CD14-positive monocyte (primary cell): ENCODE measurements around the gene KCNA10. TPM values are rescaled to one million over a fixed set of nuclear protein-coding genes. Genes with fewer than 3 reads are reported as not detected.

ENCODE experiments used
- DNase-seq, 3 donors: peaks; one replicate each; pipeline ENCODE4 v3.0.0-alpha.2; 2011 to 2022
- H2AFZ ChIP-seq: 2 replicates; pipeline ENCODE4 v1.6.0; 2012; ENCODE audit warnings: mild to moderate bottlenecking, low read depth, low read length, inconsistent platforms; ENCODE audit not compliant: insufficient read depth, poor library complexity, severe bottlenecking
- H3K27ac ChIP-seq, 2 donors: 1 replicate in 1 of 2; 2 replicates in 1 of 2; pipeline ENCODE4 v1.5.1; 2012 to 2013; ENCODE audit warnings: low read length in 2 of 2, control low read depth in 1 of 2, inconsistent platforms in 1 of 2, low read depth in 1 of 2, mild to moderate bottlenecking in 1 of 2
- H3K27me3 ChIP-seq, 2 donors: one replicate each; pipeline versions ENCODE4 v1.6.0 to v1.6.1; 2011 to 2013; ENCODE audit warnings: low read length in 2 of 2; ENCODE audit not compliant: control insufficient read depth in 2 of 2, insufficient read depth in 2 of 2
- H3K36me3 ChIP-seq, 2 donors: replicated peaks in 1 of 2; 1 replicate in 1 of 2; 2 replicates in 1 of 2; pipeline versions ENCODE4 v1.5.1 to v1.6.1; 2012 to 2013; ENCODE audit warnings: low read length in 2 of 2, control low read depth in 1 of 2, inconsistent platforms in 1 of 2, mild to moderate bottlenecking in 1 of 2; ENCODE audit not compliant: insufficient read depth in 2 of 2, control insufficient read depth in 1 of 2
- H3K4me1 ChIP-seq, 2 donors: 1 replicate in 1 of 2; 2 replicates in 1 of 2; pipeline versions ENCODE4 v1.5.1 to v1.6.1; 2012 to 2013; ENCODE audit warnings: low read length in 2 of 2, control low read depth in 1 of 2, inconsistent platforms in 1 of 2, mild to moderate bottlenecking in 1 of 2, moderate library complexity in 1 of 2; ENCODE audit not compliant: insufficient read depth in 2 of 2, control insufficient read depth in 1 of 2
- H3K4me2 ChIP-seq: replicated peaks from 2 replicates; pipeline ENCODE3; 2012; ENCODE audit warnings: low read length, moderate library complexity, mild to moderate bottlenecking; ENCODE audit not compliant: poor library complexity, severe bottlenecking; ENCODE audit errors: extremely low read depth
- H3K4me3 ChIP-seq, 3 experiments: fragments of 200-600 bp in 1 of 3; sonication (generic) in 1 of 3; replicated peaks in 1 of 3; 1 replicate in 2 of 3; 2 replicates in 1 of 3; pipeline ENCODE4 v1.5.1; 2011 to 2013; ENCODE audit warnings: low read length in 3 of 3, mild to moderate bottlenecking in 3 of 3, control low read depth in 2 of 3, low read depth in 2 of 3, inconsistent platforms in 1 of 3, moderate library complexity in 1 of 3
- H3K79me2 ChIP-seq: 2 replicates; pipeline ENCODE4 v1.6.0; 2012; ENCODE audit warnings: mild to moderate bottlenecking, control low read depth, inconsistent platforms, low read length, moderate library complexity; ENCODE audit not compliant: insufficient read depth
- H3K9ac ChIP-seq: 2 replicates; pipeline ENCODE4 v1.6.0; 2017; ENCODE audit warnings: low read length, mild to moderate bottlenecking; ENCODE audit not compliant: insufficient read depth, poor library complexity, severe bottlenecking
- H3K9me3 ChIP-seq, 2 donors: replicated peaks in 1 of 2; 1 replicate in 1 of 2; 2 replicates in 1 of 2; pipeline versions ENCODE4 v1.5.1 to v1.6.1; 2012 to 2013; ENCODE audit warnings: low read length in 2 of 2, control low read depth in 1 of 2; ENCODE audit not compliant: control insufficient read depth in 1 of 2, insufficient read depth in 1 of 2
- H4K20me1 ChIP-seq: 2 replicates; pipeline ENCODE4 v1.6.0; 2012; ENCODE audit warnings: mild to moderate bottlenecking, low read length, control low read depth, moderate library complexity; ENCODE audit not compliant: insufficient read depth
- H3K27ac Mint-ChIP-seq, 7 donors: one replicate each; pipeline ENCODE4 v1.8.0; 2020; ENCODE audit warnings: mild to moderate bottlenecking in 7 of 7, mixed read lengths in 7 of 7, moderate library complexity in 6 of 7, inconsistent platforms in 2 of 7
- H3K27me3 Mint-ChIP-seq, 3 donors: one replicate each; pipeline ENCODE4 v1.8.0; 2021 to 2022; ENCODE audit warnings: low read depth in 3 of 3, mild to moderate bottlenecking in 3 of 3, mixed read lengths in 3 of 3, moderate library complexity in 3 of 3, inconsistent platforms in 1 of 3
- H3K36me3 Mint-ChIP-seq, 2 donors: one replicate each; pipeline ENCODE4 v1.8.0; 2020; ENCODE audit warnings: mixed read lengths in 2 of 2, inconsistent platforms in 1 of 2, mild to moderate bottlenecking in 1 of 2
- H3K4me1 Mint-ChIP-seq: one replicate; pipeline ENCODE4 v1.8.0; 2020; ENCODE audit warnings: mild to moderate bottlenecking, mixed read lengths
- H3K4me3 Mint-ChIP-seq, 2 donors: one replicate each; pipeline ENCODE4 v1.8.0; 2020; ENCODE audit warnings: mild to moderate bottlenecking in 2 of 2, mixed read lengths in 2 of 2, moderate library complexity in 1 of 2
- H3K9me3 Mint-ChIP-seq, 7 donors: one replicate each; pipeline ENCODE4 v1.8.0; 2020 to 2022; ENCODE audit warnings: mixed read lengths in 7 of 7, mild to moderate bottlenecking in 6 of 7, moderate library complexity in 6 of 7, inconsistent platforms in 2 of 7
- CTCF ChIP-seq: fragments of 200-600 bp; IDR thresholded peaks from one replicate; pipeline ENCODE4 v1.8.0; 2022; ENCODE audit warnings: antibody characterized with exemption, mild to moderate bottlenecking
- WGBS: methylation state at CpG from one replicate; pipeline ENCODE4 v1.1.5; 2013; ENCODE audit warnings: missing lambda C conversion rate; ENCODE audit not compliant: insufficient coverage; 5-methylcytosine and 5-hydroxymethylcytosine counted together
- intact Hi-C, 2 donors: fragments of 100-400 bp; cut with micrococcal nuclease; formaldehyde crosslinking; loops; one replicate each; pipeline versions ENCODE4 v1.15.0 to v1.15.1; 2023
- polyA plus RNA-seq, 3 donors: library from polyadenylated mRNA; depleted of rRNA in 1 of 3; unstranded in 2 of 3; stranded (reverse) in 1 of 3; fragments of 300-500 nt in 2 of 3; fragments of >200 nt in 1 of 3; fragmentation: Illumina TruSeq in 2 of 3; gene quantifications; 1 replicate in 2 of 3; 2 replicates in 1 of 3; pipeline ENCODE4 v1.2.3, GENCODE V29; 2012 to 2021

The KCNA10 gene
- polyA plus RNA-seq, 3 donors: not detected

DNA sequence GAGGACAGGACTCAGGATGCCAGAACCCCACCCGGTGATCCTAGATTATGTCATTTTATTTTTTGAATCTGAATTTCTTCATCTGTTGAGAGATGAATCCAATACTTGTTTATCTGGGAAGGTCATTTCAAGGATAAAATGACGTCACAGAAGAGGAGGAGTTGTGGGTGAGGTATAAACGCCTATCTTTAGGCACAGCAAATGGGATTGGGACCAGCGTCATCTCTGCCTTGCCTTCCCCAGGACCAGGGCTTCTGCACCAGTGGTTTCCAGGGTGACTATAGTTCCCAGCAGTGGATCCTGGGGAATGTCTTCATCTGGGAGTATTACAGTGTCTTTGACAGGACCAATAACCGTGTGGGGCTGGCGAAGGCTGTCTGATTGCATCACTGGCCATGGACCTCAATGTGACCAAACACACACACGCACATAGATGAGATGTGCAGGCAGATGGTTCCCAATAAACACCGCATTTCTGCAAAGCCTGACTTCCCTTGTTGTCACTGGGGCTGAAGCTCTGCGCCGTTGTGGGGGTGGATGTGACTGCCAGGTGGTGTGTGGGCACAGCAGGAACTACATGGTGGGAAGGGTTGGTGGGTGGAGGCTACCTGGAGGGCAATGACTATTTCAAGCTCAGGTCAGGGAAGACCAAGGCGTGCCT, 28.1 kb downstream of the KCNA10 start:
- peaks cover 2 to 3% (median 3%) of the 10 kb centered on the region in 3 donors for H3K27me3 Mint-ChIP-seq
- H3K9ac ChIP-seq: no peak overlapping the region
- 58% methylated on average over 8 of the region's 11 CpGs for WGBS
- H3K4me3 Mint-ChIP-seq: no peak overlapping the region
- no peak overlapping the region for H3K27ac Mint-ChIP-seq
- peaks cover 12% of the 10 kb centered on the region for H3K4me1 Mint-ChIP-seq
- H3K27ac ChIP-seq: no peak overlapping the region
- H3K4me3 ChIP-seq: no peak overlapping the region
- no peak overlapping the region for H3K4me2 ChIP-seq
- H4K20me1 ChIP-seq: no peaks in the 10 kb centered on the region
- no peaks in the 10 kb centered on the region for H3K4me1 ChIP-seq
- H3K9me3 ChIP-seq: no peaks in the 10 kb centered on the region
- H3K27me3 ChIP-seq: no peaks in the 10 kb centered on the region
- intact Hi-C loops: loop anchor here in 1 of 2 donors (10.0 kb wide), 1 partner anchor 176 kb away; no protein-coding TSS in a partner anchor
- no peaks in the 10 kb centered on the region for H3K36me3 Mint-ChIP-seq
- no peaks in the 10 kb centered on the region for H3K79me2 ChIP-seq
- H3K36me3 ChIP-seq: no peaks in the 10 kb centered on the region
- TF ChIP-seq CTCF: no peak
- H3K9me3 Mint-ChIP-seq: no peaks in the 10 kb centered on the region
- DNase-seq: no peak
- H2AFZ ChIP-seq: no peak overlapping the region

- no peaks in the 10 kb centered on the region for H3K9me3 Mint-ChIP-seq
- H3K36me3 Mint-ChIP-seq: no peaks in the 10 kb centered on the region
- no peaks in the 10 kb centered on the region for H3K9me3 ChIP-seq
- H3K4me1 Mint-ChIP-seq: peaks cover 12% of the 10 kb centered on the region
- no peak for DNase-seq
- no peak overlapping the region for H3K27ac Mint-ChIP-seq
- no peak for TF ChIP-seq CTCF
- no peak overlapping the region for H3K27ac ChIP-seq
- H3K27me3 ChIP-seq: no peaks in the 10 kb centered on the region
- no peaks in the 10 kb centered on the region for H3K79me2 ChIP-seq
- H3K4me1 ChIP-seq: no peaks in the 10 kb centered on the region
- intact Hi-C loops: loop anchor here in 1 of 2 donors (10.0 kb wide), 1 partner anchor 175 kb away; no protein-coding TSS in a partner anchor
- H3K9ac ChIP-seq: no peak overlapping the region
- no peak overlapping the region for H3K4me2 ChIP-seq
- no peaks in the 10 kb centered on the region for H3K36me3 ChIP-seq
- 94% methylated on average over 7 of the region's 14 CpGs for WGBS
- H3K4me3 ChIP-seq: no peak overlapping the region
- peaks cover 2 to 3% (median 3%) of the 10 kb centered on the region in 3 donors for H3K27me3 Mint-ChIP-seq
- H3K4me3 Mint-ChIP-seq: no peak overlapping the region
- H4K20me1 ChIP-seq: no peaks in the 10 kb centered on the region
- no peak overlapping the region for H2AFZ ChIP-seq
Measured at GRCh38 chr1:110489973-110490542, 28.9 kb downstream of the KCNA10 start.
